Thoracic aorta (tissue), 2 donors: ENCODE results near the gene UBL7. TPM values are rescaled to one million over a fixed set of nuclear protein-coding genes. Genes with fewer than 3 reads are reported as not detected.

Experiments
- ATAC-seq: fragments of 150-250 bp; one replicate; pipeline ENCODE4 v1.8.0; 2017; ENCODE audit warnings: low read depth; ENCODE audit not compliant: insufficient number of reproducible peaks, low FRiP score
- DNase-seq: peaks from one replicate; pipeline ENCODE4 v3.0.0-alpha.2; 2020; ENCODE audit warnings: low spot score
- H3K27ac ChIP-seq, 2 donors: fragments of 200-600 bp; sonication (generic); 1 replicate in 1 of 2; 2 replicates in 1 of 2; pipeline ENCODE4 v1.5.1; 2016; ENCODE audit warnings: mild to moderate bottlenecking in 2 of 2, moderate library complexity in 2 of 2
- H3K27me3 ChIP-seq: fragments of 200-600 bp; sonication (generic); replicated peaks from 2 replicates; pipeline ENCODE4 v1.6.0; 2016; ENCODE audit warnings: mild to moderate bottlenecking; ENCODE audit not compliant: insufficient read depth
- H3K36me3 ChIP-seq: fragments of 200-600 bp; sonication (generic); one replicate; pipeline ENCODE4 v1.5.1; 2016
- H3K4me1 ChIP-seq, 2 donors: fragments of 200-600 bp; sonication (generic); 1 replicate in 1 of 2; 2 replicates in 1 of 2; pipeline versions ENCODE4 v1.5.1 to v1.6.0; 2016; ENCODE audit warnings: low read depth in 2 of 2, mild to moderate bottlenecking in 1 of 2; ENCODE audit not compliant: control insufficient read depth in 1 of 2
- H3K4me3 ChIP-seq: fragments of 200-600 bp; sonication (generic); 2 replicates; pipeline ENCODE4 v1.5.1; 2016; ENCODE audit warnings: mild to moderate bottlenecking
- H3K9me3 ChIP-seq: fragments of 200-600 bp; sonication (generic); 2 replicates; pipeline ENCODE4 v1.5.1; 2016
- CTCF ChIP-seq: fragments of 200-600 bp; sonication (generic); IDR thresholded peaks from one replicate; pipeline ENCODE4 v1.5.1; 2019; ENCODE audit warnings: antibody characterized with exemption
- total RNA-seq, 2 donors: library from RNA; depleted of rRNA; stranded (reverse); fragments of >200 nt; gene quantifications; one replicate each; pipeline versions ENCODE4 v1.1.0 to v1.2.3, GENCODE V29; 2016

UBL7 gene
- total RNA-seq, 2 donors from 2014 or later, result 41.1 to 70.5 TPM

- H3K4me3 ChIP-seq, result no peak overlapping the region
- ATAC-seq, result no peak
- no peaks in the 10 kb centered on the region for H3K27me3 ChIP-seq
- TF ChIP-seq CTCF, result no peak
- H3K27ac ChIP-seq, result no peak overlapping the region
- DNase-seq, result no peak
- peaks cover 0 to 2% of the 10 kb centered on the region in 2 donors for H3K4me1 ChIP-seq
- no peaks in the 10 kb centered on the region for H3K9me3 ChIP-seq
- H3K36me3 ChIP-seq, result no peaks in the 10 kb centered on the region
Measured at GRCh38 chr15:74403991-74404563, 56.9 kb downstream of the UBL7 start.

- no peak for TF ChIP-seq CTCF
- no peak for DNase-seq
- H3K27ac ChIP-seq, result no peak overlapping the region
- H3K4me3 ChIP-seq, result no peak overlapping the region
- peaks cover 0 to 2% of the 10 kb centered on the region in 2 donors for H3K4me1 ChIP-seq
- no peaks in the 10 kb centered on the region for H3K36me3 ChIP-seq
- H3K9me3 ChIP-seq, result no peaks in the 10 kb centered on the region
- no peak for ATAC-seq
- H3K27me3 ChIP-seq, result no peaks in the 10 kb centered on the region
Measured at GRCh38 chr15:74403588-74403919, 57.4 kb downstream of the UBL7 start.

- no peak for TF ChIP-seq CTCF
- no peaks in the 10 kb centered on the region for H3K27me3 ChIP-seq
- ATAC-seq (no peak), DNase-seq (no peak)
- H3K4me1 ChIP-seq, result peaks cover 0 to 2% of the 10 kb centered on the region in 2 donors
- H3K36me3 ChIP-seq, result no peaks in the 10 kb centered on the region
- H3K4me3 ChIP-seq, result no peak overlapping the region
- H3K27ac ChIP-seq, result no peak overlapping the region
- H3K9me3 ChIP-seq, result no peaks in the 10 kb centered on the region
Measured at GRCh38 chr15:74402873-74403587, 57.9 kb downstream of the UBL7 start.

- Histone ChIP-seq H3K27ac (no peak overlapping the region), H3K36me3 (no peaks in the 10 kb centered on the region), H3K4me1 (peaks cover 0 to 2% of the 10 kb centered on the region in 2 donors), H3K4me3 (no peak overlapping the region), H3K9me3 (no peaks in the 10 kb centered on the region), H3K27me3 (no peaks in the 10 kb centered on the region)
- ATAC-seq (no peak), DNase-seq (no peak)
- TF ChIP-seq CTCF, result no peak
Measured at GRCh38 chr15:74402337-74402841, 58.6 kb downstream of the UBL7 start.

GRCh38 chr15:74400915-74401757, 59.8 kb downstream of the UBL7 start:
- no peak for DNase-seq
- ATAC-seq, result no peak
- no peaks in the 10 kb centered on the region for H3K27me3 ChIP-seq
- peaks cover 0 to 2% of the 10 kb centered on the region in 2 donors for H3K4me1 ChIP-seq
- no peak for TF ChIP-seq CTCF
- no peaks in the 10 kb centered on the region for H3K9me3 ChIP-seq
- H3K27ac ChIP-seq, result no peak overlapping the region
- no peaks in the 10 kb centered on the region for H3K36me3 ChIP-seq
- no peak overlapping the region for H3K4me3 ChIP-seq
